Ovary (tissue), 9 donors: ENCODE results near the gene ACSL6. TPM values are rescaled to one million over a fixed set of nuclear protein-coding genes. Genes with fewer than 3 reads are reported as not detected.

Experiments used
- DNase-seq, 5 donors: peaks; one replicate each; pipeline ENCODE4 v3.0.0-alpha.2; 2019 to 2020
- H3K27ac ChIP-seq, 2 donors: fragments of 200-600 bp; one replicate each; pipeline versions ENCODE4 v1.5.1 to v1.8.0; 2019 to 2022
- H3K27me3 ChIP-seq: fragments of 200-600 bp; one replicate; pipeline ENCODE4 v1.8.0; 2022
- H3K36me3 ChIP-seq: fragments of 200-600 bp; sonication (generic); one replicate; pipeline ENCODE4 v1.5.1; 2019
- H3K4me1 ChIP-seq: one replicate; pipeline ENCODE4 v1.8.1; 2013; ENCODE audit warnings: mild to moderate bottlenecking, moderate library complexity; ENCODE audit not compliant: insufficient read depth
- H3K4me3 ChIP-seq: fragments of 200-600 bp; sonication (generic); one replicate; pipeline ENCODE4 v1.5.1; 2017
- H3K9me3 ChIP-seq, 2 donors: fragments of 200-600 bp in 1 of 2; sonication (generic) in 1 of 2; one replicate each; pipeline versions ENCODE4 v1.5.1 to v1.8.1; 2013 to 2019; ENCODE audit warnings: mild to moderate bottlenecking in 1 of 2, moderate library complexity in 1 of 2
- CTCF ChIP-seq, 3 donors: fragments of 450-650 bp in 2 of 3; fragments of 200-600 bp in 1 of 3; IDR thresholded peaks; one replicate each; pipeline versions ENCODE4 v1.5.1 to v1.8.0; 2016 to 2022; ENCODE audit warnings: antibody characterized with exemption in 3 of 3, mild to moderate bottlenecking in 1 of 3
- EP300 ChIP-seq: sonication (generic); formaldehyde crosslinking; IDR thresholded peaks from one replicate; pipeline ENCODE4 v1.6.1; 2017; ENCODE audit warnings: antibody characterized with exemption
- POLR2A ChIP-seq: fragments of 450-650 bp; IDR thresholded peaks from one replicate; pipeline ENCODE4 v1.6.1; 2017; ENCODE audit warnings: antibody characterized with exemption, mild to moderate bottlenecking, moderate library complexity
- WGBS, 3 donors: extraction: QIAGEN DNeasy Blood & Tissue Kit in 1 of 3; methylation state at CpG; one replicate each; pipeline versions ENCODE4 v1.1.5 to v1.1.7; 2013 to 2017; 5-methylcytosine and 5-hydroxymethylcytosine counted together
- intact Hi-C, 4 donors: fragments of 100-400 bp; cut with DNase I; formaldehyde crosslinking; loops; one replicate each; pipeline versions ENCODE4 v1.11.0 to v1.15.1; 2022 to 2023
- polyA plus RNA-seq, 2 donors: library from polyadenylated mRNA; stranded (reverse); fragments of 200-250 nt in 1 of 2; fragments of 350-450 nt in 1 of 2; fragmentation: Illumina TruSeq in 1 of 2; extraction: RNeasy Lipid Tissue Mini Kit (QIAGEN cat#74804) in 1 of 2; gene quantifications; one replicate each; pipeline ENCODE4 v1.2.3, GENCODE V29; 2013 to 2014
- total RNA-seq, 7 donors: library from RNA; depleted of rRNA in 2 of 7; stranded (reverse); fragments of >200 nt in 2 of 7; fragmentation: NEBNext Ultra II Directional in 3 of 7; extraction: Animal tissue kit (Norgen Biotek cat#: 25700) in 3 of 7; gene quantifications; one replicate each; pipeline versions ENCODE4 v1.1.0 to v1.2.4, GENCODE V29; 2016 to 2023
- donor health status: DM: no; HTN: no; CAD: no; lungs with moderate emphysema.
- donor health status: DM: no; HTN: no; CAD: no.
- donor health status: Bipolar disorder and iron deficiency.
- donor health status: DM: yes; HTN: yes; CAD: no.
- donor health status: DM: no; HTN: no; CAD: no.
- donor health status: DM: yes; HTN: yes; CAD: no.

The ACSL6 gene
- total and polyA plus RNA-seq, 9 donors: 0.07 to 0.65 (median 0.22) TPM; not detected in 1

GRCh38 chr5:131973089-131973712 is 38.3 kb downstream of the ACSL6 start:
- 82 to 88% (median 85%) methylated on average over 9 of the region's 9 CpGs for WGBS, 3 donors
- no peaks in the 10 kb centered on the region for H3K9me3 ChIP-seq
- H3K4me1 ChIP-seq: no peaks in the 10 kb centered on the region
- no peaks in the 10 kb centered on the region for H3K36me3 ChIP-seq
- no peak for DNase-seq
- H3K4me3 ChIP-seq: no peak overlapping the region
- H3K27ac ChIP-seq: no peak overlapping the region
- TF ChIP-seq EP300 (no peak), POLR2A (no peak), CTCF (IDR thresholded peaks at IDR 0.05) (no peak)
- H3K27me3 ChIP-seq: no peaks in the 10 kb centered on the region
- intact Hi-C loops: no loop called here

DNA sequence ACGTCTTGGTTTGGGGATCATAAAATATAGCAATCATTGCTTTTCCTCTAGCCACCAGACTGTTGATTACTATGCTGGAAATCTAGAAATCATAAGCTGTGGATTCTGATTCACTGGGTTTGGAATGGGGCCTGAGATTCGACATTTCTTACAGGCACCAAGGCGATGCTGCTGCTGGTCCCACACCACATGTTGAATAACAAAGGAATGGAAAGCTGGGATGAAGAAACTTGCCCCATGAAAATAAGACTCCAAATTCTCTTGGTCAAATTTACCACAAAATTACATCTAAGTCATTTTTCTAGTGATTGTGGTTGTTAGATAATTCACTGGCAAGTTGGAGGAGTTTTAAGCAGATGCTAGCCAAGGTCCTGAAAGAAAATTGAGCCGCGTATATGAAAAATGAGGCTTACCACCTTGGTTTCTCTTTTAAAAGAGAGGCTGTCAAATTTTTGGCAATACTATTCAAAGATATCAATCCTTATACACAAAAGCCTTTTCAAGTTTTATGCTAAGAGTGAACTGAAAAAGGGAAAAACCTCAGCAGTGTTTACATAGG is 43.0 kb downstream of the ACSL6 start:
- H3K27me3 ChIP-seq: no peaks in the 10 kb centered on the region
- no peaks in the 10 kb centered on the region for H3K36me3 ChIP-seq
- WGBS, 3 donors: 57 to 70% (median 64%) methylated on average over 5 of the region's 5 CpGs
- no peak overlapping the region for H3K27ac ChIP-seq
- H3K4me1 ChIP-seq: no peaks in the 10 kb centered on the region
- intact Hi-C loops: no loop called here
- H3K4me3 ChIP-seq: no peak overlapping the region
- no peak for DNase-seq
- TF ChIP-seq EP300 (no peak), POLR2A (no peak), CTCF (IDR thresholded peaks at IDR 0.05) (no peak)
- no peaks in the 10 kb centered on the region for H3K9me3 ChIP-seq

- Histone ChIP-seq H3K4me3 (no peak overlapping the region), H3K4me1 (no peaks in the 10 kb centered on the region), H3K9me3 (no peaks in the 10 kb centered on the region), H3K36me3 (no peaks in the 10 kb centered on the region), H3K27me3 (no peaks in the 10 kb centered on the region), H3K27ac (no peak overlapping the region)
- intact Hi-C loops: no loop called here
- WGBS, 3 donors: 84 to 94% (median 93%) methylated on average over 1 of the region's 1 CpG
- no peak for DNase-seq
- TF ChIP-seq CTCF (IDR thresholded peaks at IDR 0.05): no peak
- no peak for TF ChIP-seq EP300
- no peak for TF ChIP-seq POLR2A
Observed at GRCh38 chr5:131966551-131966950, 44.9 kb downstream of the ACSL6 start.

GRCh38 chr5:131965826-131966415 is 45.5 kb downstream of the ACSL6 start:
- no peak for DNase-seq
- 65 to 71% (median 67%) methylated on average over 6 of the region's 6 CpGs for WGBS, 3 donors
- Histone ChIP-seq H3K27ac (no peak overlapping the region), H3K4me3 (no peak overlapping the region), H3K4me1 (no peaks in the 10 kb centered on the region), H3K27me3 (no peaks in the 10 kb centered on the region), H3K36me3 (no peaks in the 10 kb centered on the region), H3K9me3 (no peaks in the 10 kb centered on the region)
- no peak for TF ChIP-seq POLR2A
- no peak for TF ChIP-seq EP300
- no peak for TF ChIP-seq CTCF (IDR thresholded peaks at IDR 0.05)
- intact Hi-C loops: no loop called here
